Naive thymus-derived CD8-positive, alpha-beta T cell (primary cell): ENCODE data around the gene WDR41. TPM values are rescaled to one million over a fixed set of nuclear protein-coding genes. Genes with fewer than 3 reads are reported as not detected.
A peak's percentile ranks its signal among the peaks of the same experiment; 100 is the strongest.

Source experiments
- ATAC-seq, 2 donors: fragments of 150-1000 bp; cut with Tn5 transposase in 1 of 2; sonication (Bioruptor Pico), chemical (Tn5 transposase) in 1 of 2; 1 replicate in 1 of 2; 2 replicates in 1 of 2; pipeline ENCODE4 v1.10.0; 2021; ENCODE audit warnings: mild to moderate bottlenecking in 2 of 2, moderate library complexity in 2 of 2
- POLR2A ChIA-PET: fragments of 350-600 bp; sonication (Branson Sonifier 250); formaldehyde crosslinking; loops from one replicate; lab custom pipeline; 2021; ENCODE audit warnings: antibody characterized with exemption; lab: Charles Lee
- DNase-seq, 10 donors: peaks; one replicate each; pipeline versions ENCODE4 v3.0.0 to v3.0.0-alpha.2; 2020 to 2022
- H3K27ac Mint-ChIP-seq, 10 donors: one replicate each; pipeline ENCODE4 v1.8.0; 2020 to 2022; ENCODE audit warnings: mild to moderate bottlenecking in 10 of 10, mixed read lengths in 10 of 10, moderate library complexity in 4 of 10, inconsistent platforms in 1 of 10
- H3K27me3 Mint-ChIP-seq, 5 donors: one replicate each; pipeline ENCODE4 v1.8.0; 2021 to 2022; ENCODE audit warnings: mixed read lengths in 5 of 5
- H3K36me3 Mint-ChIP-seq, 3 donors: one replicate each; pipeline ENCODE4 v1.8.0; 2020 to 2022; ENCODE audit warnings: mixed read lengths in 3 of 3, mild to moderate bottlenecking in 2 of 3, inconsistent platforms in 1 of 3
- H3K4me1 Mint-ChIP-seq, 4 donors: one replicate each; pipeline ENCODE4 v1.8.0; 2021 to 2022; ENCODE audit warnings: mixed read lengths in 4 of 4
- H3K4me3 Mint-ChIP-seq, 10 donors: one replicate each; pipeline ENCODE4 v1.8.0; 2020 to 2022; ENCODE audit warnings: mild to moderate bottlenecking in 10 of 10, mixed read lengths in 10 of 10, moderate library complexity in 6 of 10, inconsistent platforms in 1 of 10
- H3K9me3 Mint-ChIP-seq, 9 donors: one replicate each; pipeline ENCODE4 v1.8.0; 2020 to 2022; ENCODE audit warnings: mixed read lengths in 9 of 9, mild to moderate bottlenecking in 3 of 9, inconsistent platforms in 1 of 9, moderate library complexity in 1 of 9
- polyA plus RNA-seq, 3 donors: library from polyadenylated mRNA; unstranded; fragments of 300-500 nt; fragmentation: Illumina TruSeq; gene quantifications; one replicate each; pipeline ENCODE4 v1.2.3, GENCODE V29; 2021
- total RNA-seq, 8 experiments: library from RNA in 2 of 8; stranded (reverse) in 2 of 8; gene quantifications; one replicate each; pipeline ENCODE4 v1.2.3 and lab custom pipeline; 2021 to 2026

WDR41 gene
- total and polyA plus RNA-seq, 5 experiments from 2014 or later: 13.5 to 21.9 (median 15.5) TPM

DNA sequence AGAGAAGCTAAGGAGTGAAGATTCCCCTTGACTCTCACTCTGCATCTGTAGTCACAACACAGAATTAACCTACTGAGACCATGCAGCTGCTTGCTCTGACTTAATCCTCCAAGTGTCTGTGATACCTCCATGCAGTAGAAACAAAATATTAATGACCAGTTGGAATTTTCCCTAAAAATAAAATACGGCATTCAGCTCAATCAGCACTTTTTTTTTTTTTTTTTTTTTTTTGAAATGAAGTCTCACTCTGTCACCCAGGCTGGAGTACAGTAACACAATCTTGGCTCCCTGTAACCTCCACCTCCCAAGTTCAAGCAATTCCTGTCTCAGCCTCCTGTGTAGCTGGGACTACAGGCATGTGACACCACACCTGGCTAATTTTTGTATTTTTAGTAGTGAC is 48.4 kb downstream of the WDR41 start:
- Mint-ChIP-seq H3K9me3 (peaks cover 0 to 5% (median 0%) of the 10 kb centered on the region in 9 donors), H3K27ac (no peak overlapping the region), H3K36me3 (peaks cover 15 to 64% (median 36%) of the 10 kb centered on the region in 3 donors), H3K27me3 (no peaks in the 10 kb centered on the region), H3K4me1 (peaks cover 0 to 4% (median 0%) of the 10 kb centered on the region in 4 donors), H3K4me3 (no peak overlapping the region)
- ATAC-seq (no peak), DNase-seq (no peak)
- POLR2A ChIA-PET: no interaction called here

DNA sequence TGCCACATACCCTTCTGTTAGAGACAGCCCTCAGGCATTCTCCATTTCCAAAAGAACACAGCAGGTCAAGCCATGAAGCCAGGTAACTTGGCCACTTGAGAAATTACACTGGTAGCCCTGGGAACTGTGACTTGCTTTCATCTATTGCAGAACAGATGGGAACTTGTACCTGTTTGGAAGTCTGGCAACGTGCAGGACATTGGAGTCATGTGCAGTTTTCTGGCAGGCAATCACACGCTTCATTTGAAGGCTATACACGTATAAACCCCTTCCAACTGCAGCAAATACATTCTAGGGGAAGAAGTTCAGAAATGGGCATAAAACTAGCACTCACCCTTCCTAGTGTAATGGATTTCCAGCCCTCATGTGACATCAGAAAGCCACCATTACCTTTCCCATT is 54.0 kb downstream of the WDR41 start:
- POLR2A ChIA-PET: no interaction called here
- no peaks in the 10 kb centered on the region for H3K4me1 Mint-ChIP-seq
- ATAC-seq: no peak
- no peak overlapping the region for H3K4me3 Mint-ChIP-seq
- no peaks in the 10 kb centered on the region for H3K27me3 Mint-ChIP-seq
- H3K9me3 Mint-ChIP-seq: no peaks in the 10 kb centered on the region
- peaks cover 4 to 69% (median 25%) of the 10 kb centered on the region in 3 donors for H3K36me3 Mint-ChIP-seq
- no peak for DNase-seq
- H3K27ac Mint-ChIP-seq: peak overlapping the region in 1 of 10 donors; percentile 34

DNA sequence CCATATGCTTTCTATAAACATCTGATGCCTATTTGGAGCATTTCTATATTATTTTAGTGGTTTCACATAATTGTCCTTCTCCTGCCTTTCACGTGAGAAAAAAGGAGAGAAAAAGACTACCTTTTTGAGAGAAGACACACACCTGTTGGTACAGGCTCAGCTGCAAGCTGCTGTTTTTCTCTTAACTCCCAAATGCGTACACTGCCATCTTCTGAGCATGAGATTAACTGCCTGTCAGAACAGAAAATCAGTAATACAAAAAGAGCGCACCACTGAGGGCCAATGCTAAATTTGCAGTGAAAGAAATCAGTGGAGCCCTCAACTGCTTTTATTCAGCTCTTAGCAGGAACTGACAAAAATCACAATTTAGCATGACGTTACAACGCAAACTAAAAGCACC is 54.9 kb downstream of the WDR41 start:
- Mint-ChIP-seq H3K36me3 (peaks cover 4 to 78% (median 34%) of the 10 kb centered on the region in 3 donors), H3K4me3 (no peak overlapping the region), H3K9me3 (no peaks in the 10 kb centered on the region), H3K27ac (no peak overlapping the region), H3K27me3 (no peaks in the 10 kb centered on the region), H3K4me1 (no peaks in the 10 kb centered on the region)
- no peak for ATAC-seq
- DNase-seq: no peak
- POLR2A ChIA-PET: no interaction called here

DNA sequence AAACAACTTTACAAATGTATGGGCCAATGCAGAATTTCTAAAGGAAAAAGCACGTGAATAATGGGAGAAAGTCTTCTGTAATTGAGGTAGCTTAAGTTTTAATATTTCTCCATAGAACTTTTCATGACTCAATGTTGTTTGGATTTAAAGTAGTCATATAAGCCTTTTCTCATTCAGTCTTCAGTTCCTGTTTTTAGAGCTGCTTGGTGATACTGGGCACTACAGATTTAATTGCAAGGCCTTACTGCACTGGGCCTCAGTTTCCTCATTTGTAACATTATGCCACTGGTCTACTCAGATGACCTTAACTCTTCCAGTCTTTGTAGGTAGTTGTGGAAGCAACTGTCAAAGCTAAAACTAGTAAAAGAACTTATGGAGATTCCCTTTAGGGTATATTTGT is 60.4 kb downstream of the WDR41 start:
- H3K36me3 Mint-ChIP-seq: peaks cover 4 to 52% (median 28%) of the 10 kb centered on the region in 3 donors
- no peaks in the 10 kb centered on the region for H3K27me3 Mint-ChIP-seq
- H3K9me3 Mint-ChIP-seq: no peaks in the 10 kb centered on the region
- no peak overlapping the region for H3K4me3 Mint-ChIP-seq
- POLR2A ChIA-PET: no interaction called here
- no peak overlapping the region for H3K27ac Mint-ChIP-seq
- ATAC-seq (no peak), DNase-seq (no peak)
- no peaks in the 10 kb centered on the region for H3K4me1 Mint-ChIP-seq

DNA sequence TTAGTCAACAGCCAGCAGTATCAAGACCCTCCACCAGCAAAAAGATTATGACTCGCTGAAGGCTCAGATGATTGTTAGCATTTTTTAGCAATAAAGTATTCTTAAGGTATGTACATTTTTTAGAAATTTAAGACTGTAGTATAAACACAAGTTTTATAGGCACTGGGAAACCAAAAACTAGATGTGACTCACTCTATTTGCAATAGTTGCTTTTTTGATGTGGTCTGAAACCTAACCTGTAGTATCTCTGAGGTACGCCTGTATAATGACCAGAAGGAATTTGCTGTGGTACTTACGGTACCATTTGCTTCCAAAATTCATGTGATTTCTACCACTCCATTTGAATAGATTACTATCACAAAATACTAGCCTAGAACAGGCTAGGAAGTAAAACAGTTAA is 60.8 kb downstream of the WDR41 start:
- POLR2A ChIA-PET: no interaction called here
- H3K27me3 Mint-ChIP-seq: no peaks in the 10 kb centered on the region
- ATAC-seq (no peak), DNase-seq (no peak)
- no peak overlapping the region for H3K27ac Mint-ChIP-seq
- H3K4me1 Mint-ChIP-seq: no peaks in the 10 kb centered on the region
- H3K4me3 Mint-ChIP-seq: no peak overlapping the region
- H3K9me3 Mint-ChIP-seq: no peaks in the 10 kb centered on the region
- peaks cover 4 to 52% (median 28%) of the 10 kb centered on the region in 3 donors for H3K36me3 Mint-ChIP-seq

DNA sequence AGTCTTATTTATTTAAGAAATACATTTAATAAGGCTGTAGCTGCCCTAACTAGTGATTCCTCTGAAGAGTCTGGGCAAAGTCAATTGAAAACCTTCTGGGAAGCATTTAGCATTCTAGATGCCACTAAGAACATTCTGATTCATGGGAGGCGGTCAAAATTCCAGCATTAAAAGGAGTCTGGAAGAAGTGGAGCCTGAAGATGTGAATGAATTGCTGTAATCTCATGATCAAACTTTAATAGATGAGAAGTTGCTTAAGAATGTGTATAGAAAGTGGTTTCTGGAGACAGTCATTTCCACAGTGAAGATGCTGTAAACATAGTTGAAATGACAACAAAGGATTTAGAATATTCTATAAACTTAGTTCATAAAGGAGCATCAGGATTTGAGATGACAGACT is 61.4 kb downstream of the WDR41 start:
- ATAC-seq (no peak), DNase-seq (no peak)
- Mint-ChIP-seq H3K4me1 (no peaks in the 10 kb centered on the region), H3K36me3 (peaks cover 4 to 48% (median 34%) of the 10 kb centered on the region in 3 donors), H3K4me3 (no peak overlapping the region), H3K27ac (no peak overlapping the region), H3K9me3 (no peaks in the 10 kb centered on the region), H3K27me3 (no peaks in the 10 kb centered on the region)
- POLR2A ChIA-PET: no interaction called here

DNA sequence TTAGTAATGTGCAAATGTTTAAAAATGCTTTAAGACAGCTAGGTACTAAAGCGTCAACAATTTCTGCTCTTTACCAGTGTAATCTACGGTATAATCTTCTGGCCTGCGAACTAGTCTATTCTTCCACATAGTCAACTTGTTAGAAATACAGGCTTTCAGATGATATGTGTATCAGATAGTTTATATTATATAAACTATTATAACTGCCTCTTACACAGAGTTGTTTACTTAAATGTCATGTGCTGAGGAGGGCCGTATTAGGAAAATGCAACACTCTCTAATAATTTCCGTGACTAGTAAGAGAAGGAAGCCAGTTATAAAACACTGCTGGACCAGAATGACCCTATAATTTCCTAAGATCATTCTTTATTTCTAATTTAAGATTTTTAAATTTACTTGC is 63.6 kb downstream of the WDR41 start:
- Mint-ChIP-seq H3K27ac (no peak overlapping the region), H3K4me3 (no peak overlapping the region), H3K4me1 (no peaks in the 10 kb centered on the region), H3K36me3 (peaks cover under 1 to 31% (median 16%) of the 10 kb centered on the region in 3 donors), H3K9me3 (no peaks in the 10 kb centered on the region), H3K27me3 (no peaks in the 10 kb centered on the region)
- ATAC-seq (no peak), DNase-seq (no peak)
- POLR2A ChIA-PET: no interaction called here

DNA sequence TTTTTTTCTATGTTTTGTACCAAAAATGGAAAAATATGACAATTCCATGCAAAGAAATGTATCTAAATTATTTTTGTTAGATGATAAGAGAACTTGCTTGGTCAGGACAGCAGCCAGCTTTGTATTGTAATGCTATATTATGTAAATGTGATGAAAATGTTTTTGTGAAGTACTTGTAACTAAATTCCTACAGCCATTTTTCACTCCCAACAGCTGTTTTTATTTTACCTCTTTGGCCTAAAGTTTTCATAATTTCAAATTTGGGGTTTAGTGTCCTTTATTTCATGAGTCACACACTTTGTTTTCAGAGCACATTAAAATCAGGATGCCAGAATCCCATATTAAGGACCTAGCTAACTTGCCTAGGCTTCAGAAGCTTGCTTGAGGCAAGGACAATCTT is 64.1 kb downstream of the WDR41 start:
- Mint-ChIP-seq H3K4me3 (no peak overlapping the region), H3K9me3 (no peaks in the 10 kb centered on the region), H3K36me3 (peaks cover 0 to 27% (median 16%) of the 10 kb centered on the region in 3 donors), H3K27me3 (no peaks in the 10 kb centered on the region), H3K27ac (no peak overlapping the region), H3K4me1 (no peaks in the 10 kb centered on the region)
- ATAC-seq (no peak), DNase-seq (no peak)
- POLR2A ChIA-PET: no interaction called here

DNA sequence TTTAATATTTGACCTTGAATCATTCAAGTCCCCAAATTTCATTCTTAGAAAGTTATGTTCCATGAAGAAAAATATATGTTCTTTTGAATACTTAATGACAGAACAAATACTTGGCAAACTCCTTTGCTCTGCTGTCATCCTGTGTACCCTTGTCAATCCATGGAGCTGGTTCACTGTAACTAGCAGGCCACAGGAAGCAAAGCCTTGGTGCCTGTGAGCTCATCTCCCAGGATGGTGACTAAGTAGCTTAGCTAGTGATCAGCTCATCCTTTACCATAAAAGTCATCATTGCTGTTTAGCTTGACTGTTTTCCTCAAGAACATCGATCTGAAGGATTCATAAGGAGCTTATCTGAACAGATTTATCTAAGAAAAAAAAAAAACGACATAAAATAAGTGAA is 65.4 kb downstream of the WDR41 start:
- no peak for DNase-seq
- H3K27me3 Mint-ChIP-seq: no peaks in the 10 kb centered on the region

DNA sequence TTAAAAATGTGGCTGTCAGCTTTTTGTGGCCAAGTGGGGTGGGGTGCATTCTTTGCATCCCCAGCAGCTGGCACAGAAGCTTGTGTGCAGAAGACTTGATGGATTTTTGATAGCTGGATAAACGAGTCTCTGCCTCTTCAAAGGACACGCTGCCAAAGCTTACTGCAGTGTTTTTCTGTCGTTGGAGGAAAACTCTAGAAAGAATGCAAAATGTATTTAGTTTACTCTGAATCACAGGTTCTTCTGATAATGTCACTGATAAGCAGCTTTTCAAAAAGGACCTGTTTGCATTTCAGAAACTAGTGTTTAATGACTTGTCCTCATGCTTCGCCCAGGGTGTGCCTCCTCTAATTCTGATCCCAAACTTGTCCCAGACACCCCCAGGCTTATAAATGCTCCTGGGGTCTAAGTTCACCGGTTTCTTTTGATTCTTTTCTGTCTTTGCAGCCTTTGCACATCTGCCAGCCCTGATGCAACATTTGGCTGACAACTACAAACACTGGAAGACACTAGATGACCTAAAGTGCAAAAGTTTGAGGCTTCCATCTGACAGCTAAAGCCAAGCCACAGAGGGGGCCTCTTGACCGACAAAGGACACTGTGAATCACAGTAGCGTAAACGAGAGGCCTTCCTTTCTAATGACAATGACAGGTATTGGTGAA is 66.0 kb downstream of the WDR41 start:
- no peak for ATAC-seq
- Mint-ChIP-seq H3K27me3 (no peaks in the 10 kb centered on the region), H3K9me3 (peaks cover 0 to 2% (median 0%) of the 10 kb centered on the region in 9 donors), H3K4me3 (no peak overlapping the region), H3K27ac (no peak overlapping the region), H3K36me3 (peaks cover 0 to 11% (median 9%) of the 10 kb centered on the region in 3 donors), H3K4me1 (no peaks in the 10 kb centered on the region)
- POLR2A ChIA-PET: no interaction called here
- DNase-seq: no peak

More for the DNA sequence above, 65.4 kb downstream of the WDR41 start:
- no peak for ATAC-seq
- POLR2A ChIA-PET: no interaction called here
- Mint-ChIP-seq H3K4me3 (no peak overlapping the region), H3K27ac (no peak overlapping the region), H3K36me3 (peaks cover 0 to 15% (median 9%) of the 10 kb centered on the region in 3 donors), H3K9me3 (peaks cover 0 to 2% (median 0%) of the 10 kb centered on the region in 9 donors), H3K4me1 (no peaks in the 10 kb centered on the region)

DNA sequence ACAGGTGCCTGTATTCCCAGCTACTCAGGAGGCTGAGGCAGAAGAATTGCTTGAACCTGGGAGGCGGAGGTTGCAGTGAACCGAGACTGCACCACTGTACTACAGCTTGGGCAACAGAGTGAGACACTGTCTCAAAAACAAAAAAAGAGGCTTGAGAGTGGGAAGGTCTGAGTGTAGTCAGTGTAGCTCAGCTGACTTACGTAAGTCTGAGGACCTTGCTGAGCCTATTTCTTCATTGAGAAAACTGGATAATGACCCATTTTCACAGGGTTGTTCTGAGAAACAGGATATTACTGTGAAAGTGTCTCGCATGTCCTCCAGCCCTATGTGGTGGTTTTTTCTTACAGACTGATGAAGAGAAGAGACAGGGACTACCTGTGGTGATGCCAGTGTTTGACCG is 66.7 kb downstream of the WDR41 start:
- DNase-seq (no peak), ATAC-seq (no peak)
- peaks cover 0 to 9% (median 8%) of the 10 kb centered on the region in 3 donors for H3K36me3 Mint-ChIP-seq
- POLR2A ChIA-PET: no interaction called here
- no peaks in the 10 kb centered on the region for H3K4me1 Mint-ChIP-seq
- H3K27ac Mint-ChIP-seq: no peak overlapping the region
- H3K27me3 Mint-ChIP-seq: no peaks in the 10 kb centered on the region
- no peak overlapping the region for H3K4me3 Mint-ChIP-seq
- peaks cover 0 to 2% (median 0%) of the 10 kb centered on the region in 9 donors for H3K9me3 Mint-ChIP-seq

DNA sequence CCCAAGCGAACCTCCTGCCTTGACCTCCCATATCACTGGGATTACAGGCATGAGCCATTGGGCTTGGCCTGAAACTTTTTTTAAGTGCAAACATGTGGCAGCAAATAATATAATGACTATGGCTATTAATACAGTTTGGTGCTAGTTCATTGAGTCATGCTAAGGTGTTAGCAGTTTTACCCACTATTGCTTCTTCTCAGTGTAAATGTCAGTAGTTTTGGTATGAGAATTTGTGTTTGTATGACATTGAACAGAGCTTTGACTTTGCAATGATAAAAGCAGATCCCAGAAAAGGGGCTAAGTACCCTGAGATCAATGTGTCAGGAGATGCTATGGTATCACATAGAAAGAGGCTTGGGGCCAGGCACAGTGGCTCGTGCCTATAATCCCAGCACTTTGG is 67.2 kb downstream of the WDR41 start:
- no peak overlapping the region for H3K4me3 Mint-ChIP-seq
- no peak for DNase-seq
- POLR2A ChIA-PET: no interaction called here
- H3K9me3 Mint-ChIP-seq: peaks cover 0 to 2% (median 0%) of the 10 kb centered on the region in 9 donors
- no peaks in the 10 kb centered on the region for H3K27me3 Mint-ChIP-seq
- ATAC-seq: no peak
- no peak overlapping the region for H3K27ac Mint-ChIP-seq
- H3K4me1 Mint-ChIP-seq: no peaks in the 10 kb centered on the region
- peaks cover 0 to 9% (median 8%) of the 10 kb centered on the region in 3 donors for H3K36me3 Mint-ChIP-seq

DNA sequence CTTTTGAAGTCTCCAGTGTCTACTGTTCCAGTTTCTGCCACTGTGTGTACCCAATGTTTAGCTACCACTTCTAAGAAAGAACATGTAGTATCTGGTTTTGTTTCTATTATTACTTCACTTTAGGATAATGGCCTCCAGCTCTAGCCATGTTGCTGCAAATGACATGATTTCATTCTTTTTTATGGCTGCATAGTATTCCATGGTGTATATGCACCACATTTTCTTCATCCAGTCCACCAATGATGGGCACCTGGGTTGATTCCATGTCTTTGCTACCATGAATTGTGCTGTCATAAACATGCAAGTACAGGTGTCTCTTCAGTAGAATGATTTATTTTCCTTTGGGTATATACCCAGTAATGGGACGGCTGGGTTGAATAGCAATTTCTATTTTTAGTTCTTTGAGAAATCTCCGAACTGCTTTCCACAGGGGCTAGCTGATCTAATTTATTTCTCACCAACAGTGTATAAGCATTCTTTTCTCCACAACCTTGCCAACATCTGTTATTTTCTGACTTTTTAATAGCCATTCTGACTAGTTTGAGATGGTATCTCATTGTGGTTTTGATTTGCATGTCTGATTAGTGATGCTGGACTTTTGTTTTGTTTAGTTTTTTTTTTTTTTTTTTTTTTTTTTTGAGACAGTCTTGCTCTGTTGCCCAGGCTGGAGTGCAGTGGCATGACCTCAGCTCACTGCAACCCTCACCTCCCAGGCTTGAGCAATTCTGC is 68.9 kb downstream of the WDR41 start:
- ATAC-seq (no peak), DNase-seq (no peak)
- H3K27me3 Mint-ChIP-seq: peaks cover 0 to 1% (median 0%) of the 10 kb centered on the region in 5 donors
- no peaks in the 10 kb centered on the region for H3K4me1 Mint-ChIP-seq
- POLR2A ChIA-PET: no interaction called here
- H3K36me3 Mint-ChIP-seq: peaks cover 0 to 9% (median 8%) of the 10 kb centered on the region in 3 donors
- H3K9me3 Mint-ChIP-seq: peaks cover 0 to 2% (median 0%) of the 10 kb centered on the region in 9 donors
- H3K4me3 Mint-ChIP-seq: no peak overlapping the region
- H3K27ac Mint-ChIP-seq: no peak overlapping the region
